K562 (cell line): ENCODE data around the gene RPL28. TPM values are rescaled to one million over a fixed set of nuclear protein-coding genes. Genes with fewer than 3 reads are reported as not detected.

Source experiments
- ATF6 ChIP-seq: sonication (generic); formaldehyde crosslinking; IDR thresholded peaks from 2 replicates; pipeline ENCODE4 v1.4.0; 2020; ENCODE audit warnings: mild to moderate bottlenecking, missing genetic modification reagents
- CCAR2 ChIP-seq: fragments of 200-400 bp; formaldehyde crosslinking; IDR thresholded peaks from 2 replicates; pipeline ENCODE4 v1.6.1; 2017; ENCODE audit warnings: mild to moderate bottlenecking, low read depth, low read length
- DLX4 ChIP-seq: fragments of 250-450 bp; sonication (Bioruptor Pico); IDR thresholded peaks from 2 replicates; pipeline ENCODE4 v1.6.1; 2021; ENCODE audit warnings: mild to moderate bottlenecking
- ELK1 ChIP-seq: sonication (generic); formaldehyde crosslinking; IDR thresholded peaks from 2 replicates; pipeline ENCODE4 v1.8.1; 2022; ENCODE audit warnings: missing genetic modification reagents
- FOSL1 ChIP-seq: fragments of 200-800 bp; sonication (Bioruptor generic); conservative IDR thresholded peaks from 2 replicates; pipeline ENCODE4 v1.6.1; 2016; ENCODE audit warnings: missing genetic modification characterization, missing compliant biosample characterization
- HCFC1 ChIP-seq: IDR thresholded peaks from 2 replicates; pipeline ENCODE4 v1.6.1; 2012; ENCODE audit warnings: low read depth, low read length, improper control_type of control experiment
- IFI16 ChIP-seq: fragments of 250-450 bp; sonication (Bioruptor Pico); IDR thresholded peaks from 2 replicates; pipeline ENCODE4 v2.1.2; 2022; ENCODE audit warnings: mild to moderate bottlenecking, inconsistent platforms
- KDM1A ChIP-seq, 2 experiments: fragments of 450-650 bp; IDR thresholded peaks; 2 replicates each; pipeline ENCODE4 v1.6.1; 2016; ENCODE audit warnings: mild to moderate bottlenecking in 2 of 2
- KLF16 ChIP-seq: IDR thresholded peaks from 2 replicates; pipeline ENCODE4 v1.6.1; 2016; ENCODE audit warnings: antibody characterized with exemption
- MAFK ChIP-seq: IDR thresholded peaks from 2 replicates; pipeline ENCODE4 v1.6.1; 2011; ENCODE audit warnings: low read length, improper control_type of control experiment
- MCM7 ChIP-seq, 2 experiments: fragments of 450-650 bp; IDR thresholded peaks; 2 replicates each; pipeline ENCODE4 v1.6.1; 2016 to 2018
- PHF20 ChIP-seq: fragments of 450-650 bp; IDR thresholded peaks from 2 replicates; pipeline ENCODE4 v1.6.1; 2018; ENCODE audit not compliant: partially characterized antibody
- POLR3G ChIP-seq: IDR thresholded peaks from 2 replicates; pipeline ENCODE4 v1.6.1; 2011; ENCODE audit not compliant: insufficient read length, insufficient replicate concordance; ENCODE audit errors: extremely low read depth
- SFPQ ChIP-seq: fragments of 200-400 bp; formaldehyde crosslinking; IDR thresholded peaks from 2 replicates; pipeline ENCODE4 v1.6.1; 2017; ENCODE audit warnings: mild to moderate bottlenecking, low read depth, low read length, moderate library complexity
- TAF15 ChIP-seq: fragments of 200-400 bp; formaldehyde crosslinking; IDR thresholded peaks from 2 replicates; pipeline ENCODE4 v1.6.1; 2017; ENCODE audit warnings: mild to moderate bottlenecking, low read depth, low read length, moderate library complexity
- USF1 ChIP-seq: sonication (generic); formaldehyde crosslinking; IDR thresholded peaks from 2 replicates; pipeline ENCODE4 v1.9.0; 2022; ENCODE audit warnings: mild to moderate bottlenecking, missing genetic modification reagents
- VEZF1 ChIP-seq: fragments of 200-800 bp; sonication (Bioruptor generic); IDR thresholded peaks from 2 replicates; pipeline ENCODE4 v1.6.1; 2017; ENCODE audit warnings: missing genetic modification characterization, missing compliant biosample characterization
- XRCC3 ChIP-seq: fragments of 450-650 bp; IDR thresholded peaks from 2 replicates; pipeline ENCODE4 v1.6.1; 2017; ENCODE audit warnings: mild to moderate bottlenecking, moderate library complexity
- ZFP36 ChIP-seq: fragments of 150-350 bp; IDR thresholded peaks from 2 replicates; pipeline ENCODE4 v1.6.1; 2018; ENCODE audit warnings: low read length, low read depth; ENCODE audit not compliant: partially characterized antibody
- ZNF140 ChIP-seq: fragments of 250-450 bp; sonication (Bioruptor Pico); IDR thresholded peaks from 2 replicates; pipeline ENCODE4 v1.8.0; 2021; ENCODE audit warnings: moderate library complexity, mild to moderate bottlenecking, inconsistent platforms
- ZNF224 ChIP-seq: sonication (generic); formaldehyde crosslinking; IDR thresholded peaks from 2 replicates; pipeline ENCODE4 v1.8.0; 2022; ENCODE audit warnings: mild to moderate bottlenecking, missing genetic modification reagents
- polyA plus RNA-seq, 8 experiments: library from polyadenylated mRNA; depleted of rRNA in 4 of 8; stranded (reverse) in 5 of 8; unstranded in 3 of 8; fragments of >200 nt; fragmentation: Nextera tagmentation in 2 of 8; fragmentation: Illumina TruSeq in 1 of 8; extraction: Ambion mirVana in 2 of 8; extraction: Trizol in 1 of 8; gene quantifications; 2 replicates each; pipeline versions ENCODE4 v1.2.1 to v1.2.3, GENCODE V29; 2011 to 2014; ENCODE audit warnings: inconsistent platforms in 1 of 8, missing spikeins in 1 of 8
- total RNA-seq, 7 experiments: library from RNA; depleted of rRNA in 6 of 7; stranded (reverse); fragments of >200 nt in 6 of 7; fragmentation: Illumina TruSeq in 2 of 7; extraction: Trizol in 2 of 7; gene quantifications; 2 replicates each; pipeline versions ENCODE4 v1.2.1 to v1.2.3, GENCODE V29; 2011 to 2021; ENCODE audit warnings: low replicate concordance in 1 of 7

Gene RPL28
- total and polyA plus RNA-seq, 9 of the 15 experiments (the other 6 are each of a cell fraction or from before 2014, with no cell fraction given), result 124 to 3,106 (median 622) TPM

- TF ChIP-seq ATF6 (CRISPR knock-in tag), result no peak
- TF ChIP-seq VEZF1 (CRISPR knock-in tag), result peak; percentile 61
- TF ChIP-seq XRCC3, result no peak
- no peak for TF ChIP-seq MAFK
- no peak for TF ChIP-seq ZNF224 (CRISPR knock-in tag)
- TF ChIP-seq SFPQ, result no peak
- no peak for TF ChIP-seq ELK1 (CRISPR knock-in tag)
- no peak for TF ChIP-seq TAF15
- peak; percentile 24 for TF ChIP-seq ZFP36
- no peak for TF ChIP-seq USF1 (CRISPR knock-in tag)
- no peak for TF ChIP-seq MCM7 (IDR thresholded peaks at IDR 0.05)
- no peak for TF ChIP-seq IFI16
- TF ChIP-seq FOSL1 (tag), result no peak
- TF ChIP-seq DLX4 (CRISPR knock-in tag), result no peak
- TF ChIP-seq KDM1A (IDR thresholded peaks at IDR 0.05), result peak; percentile 23 to 50; a peak in 1 of 4 replicates
- TF ChIP-seq CCAR2, result no peak
- TF ChIP-seq KLF16, result no peak
- no peak for TF ChIP-seq PHF20
- TF ChIP-seq POLR3G, result no peak
- no peak for TF ChIP-seq HCFC1
- no peak for TF ChIP-seq ZNF140 (CRISPR knock-in tag)
These were observed 16.8 kb upstream of the RPL28 start (continued) for GRCh38 chr19:55368701-55369563.
